Neural crest cell (in vitro differentiated cells): ENCODE results near the gene VPS39. TPM values are rescaled to one million over a fixed set of nuclear protein-coding genes. Genes with fewer than 3 reads are reported as not detected.

ENCODE experiments used
- DNase-seq: peaks from one replicate; pipeline ENCODE4 v3.0.0; 2021; ENCODE audit warnings: low read depth, mixed read lengths, low spot score
- H3K27ac Mint-ChIP-seq: one replicate; pipeline ENCODE4 v1.8.0; 2021; ENCODE audit warnings: mild to moderate bottlenecking, mixed read lengths; ENCODE audit not compliant: unreplicated experiment
- H3K27me3 Mint-ChIP-seq: 2 replicates; pipeline ENCODE4 v1.8.0; 2021; ENCODE audit warnings: low read depth, mild to moderate bottlenecking, mixed read lengths
- H3K36me3 Mint-ChIP-seq: 2 replicates; pipeline ENCODE4 v1.8.0; 2021; ENCODE audit warnings: low read depth, mild to moderate bottlenecking, mixed read lengths
- H3K4me1 Mint-ChIP-seq: 2 replicates; pipeline ENCODE4 v1.8.0; 2021; ENCODE audit warnings: mixed read lengths
- H3K4me3 Mint-ChIP-seq: one replicate; pipeline ENCODE4 v1.8.0; 2021; ENCODE audit warnings: mild to moderate bottlenecking, mixed read lengths
- H3K9me3 Mint-ChIP-seq: 2 replicates; pipeline ENCODE4 v1.8.0; 2021; ENCODE audit warnings: mixed read lengths
- CTCF ChIP-seq: fragments of 200-600 bp; sonication (generic); conservative IDR thresholded peaks from 2 replicates; pipeline ENCODE4 v1.5.0; 2021; ENCODE audit warnings: antibody characterized with exemption, mild to moderate bottlenecking
- total RNA-seq: library from RNA; stranded (reverse); gene quantifications from 2 replicates; pipeline ENCODE4 v1.2.1, GENCODE V29; 2021

The VPS39 gene
- total RNA-seq, 1 donor from 2014 or later, result 56.9 TPM

- no peak for TF ChIP-seq CTCF
- H3K36me3 Mint-ChIP-seq, result peaks cover 7% of the 10 kb centered on the region
These were observed 41.7 kb downstream of the VPS39 start for GRCh38 chr15:42166225-42166940.

DNA sequence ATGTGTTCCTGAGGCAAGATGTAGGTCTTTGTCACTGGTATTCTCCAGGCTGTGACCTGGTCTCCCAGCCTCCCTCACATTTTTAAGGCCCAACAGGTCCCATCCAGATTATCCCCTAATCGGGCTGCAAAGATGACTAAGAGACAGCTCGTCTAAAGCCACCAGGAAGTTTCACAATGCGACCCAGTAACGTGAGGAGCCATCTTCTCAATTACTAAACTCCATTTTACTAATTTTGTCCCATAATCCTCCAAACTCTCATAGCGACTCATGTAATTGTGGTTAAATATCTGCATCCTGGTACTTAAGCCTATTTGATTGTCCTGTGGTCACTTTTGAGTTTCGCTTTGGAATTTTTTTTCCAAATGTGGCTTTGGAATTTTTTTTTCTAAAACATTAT is 43.0 kb downstream of the VPS39 start:
- H3K4me3 Mint-ChIP-seq, result no peak overlapping the region
- H3K4me1 Mint-ChIP-seq, result no peaks in the 10 kb centered on the region
- no peak for DNase-seq
- TF ChIP-seq CTCF, result no peak
- peaks cover 7% of the 10 kb centered on the region for H3K36me3 Mint-ChIP-seq
- no peak overlapping the region for H3K27ac Mint-ChIP-seq
- H3K27me3 Mint-ChIP-seq, result no peaks in the 10 kb centered on the region
- no peaks in the 10 kb centered on the region for H3K9me3 Mint-ChIP-seq

More at GRCh38 chr15:42166225-42166940, 41.7 kb downstream of the VPS39 start:
- Mint-ChIP-seq H3K9me3 (no peaks in the 10 kb centered on the region), H3K4me3 (no peak overlapping the region), H3K27ac (no peak overlapping the region), H3K4me1 (no peaks in the 10 kb centered on the region), H3K27me3 (no peaks in the 10 kb centered on the region)
- no peak for DNase-seq

DNA sequence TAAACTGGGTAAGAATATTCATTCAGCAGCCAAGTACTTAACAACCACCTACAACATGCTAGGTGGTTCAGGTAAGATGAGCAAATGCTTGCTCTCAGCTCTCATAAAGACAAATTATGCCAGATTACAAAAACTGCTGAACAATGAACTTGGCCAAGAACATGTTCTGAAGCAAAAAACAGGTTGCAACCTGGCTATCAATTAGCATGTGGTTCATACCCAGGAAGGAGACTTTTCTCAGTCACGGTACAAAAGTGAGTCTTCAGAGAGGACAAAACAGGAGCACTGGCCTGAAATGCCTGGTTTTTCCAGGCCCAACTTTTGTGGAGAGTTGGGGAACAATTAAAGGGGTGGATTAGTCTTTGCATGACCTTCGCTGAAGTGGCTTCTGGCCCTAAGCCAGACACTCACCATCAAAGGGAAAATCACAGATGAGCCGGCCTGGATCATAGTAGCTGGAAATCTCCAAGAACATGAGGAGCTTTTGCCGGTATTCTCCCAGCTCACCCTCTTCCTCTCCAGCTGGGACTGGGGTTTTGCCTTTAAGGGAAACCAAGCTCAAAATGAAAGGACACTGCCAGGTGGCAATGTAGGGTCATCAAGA is 44.1 kb downstream of the VPS39 start:
- peaks cover 7% of the 10 kb centered on the region for H3K36me3 Mint-ChIP-seq
- no peak overlapping the region for H3K27ac Mint-ChIP-seq
- no peaks in the 10 kb centered on the region for H3K9me3 Mint-ChIP-seq
- no peak overlapping the region for H3K4me3 Mint-ChIP-seq
- H3K27me3 Mint-ChIP-seq, result no peaks in the 10 kb centered on the region
- DNase-seq, result no peak
- TF ChIP-seq CTCF, result no peak
- H3K4me1 Mint-ChIP-seq, result no peaks in the 10 kb centered on the region

GRCh38 chr15:42163291-42163690 is 44.8 kb downstream of the VPS39 start:
- no peak overlapping the region for H3K4me3 Mint-ChIP-seq
- no peak for DNase-seq
- H3K36me3 Mint-ChIP-seq, result peaks cover 9% of the 10 kb centered on the region
- no peaks in the 10 kb centered on the region for H3K4me1 Mint-ChIP-seq
- H3K27ac Mint-ChIP-seq, result no peak overlapping the region
- TF ChIP-seq CTCF, result no peak
- no peaks in the 10 kb centered on the region for H3K27me3 Mint-ChIP-seq
- no peaks in the 10 kb centered on the region for H3K9me3 Mint-ChIP-seq

DNA sequence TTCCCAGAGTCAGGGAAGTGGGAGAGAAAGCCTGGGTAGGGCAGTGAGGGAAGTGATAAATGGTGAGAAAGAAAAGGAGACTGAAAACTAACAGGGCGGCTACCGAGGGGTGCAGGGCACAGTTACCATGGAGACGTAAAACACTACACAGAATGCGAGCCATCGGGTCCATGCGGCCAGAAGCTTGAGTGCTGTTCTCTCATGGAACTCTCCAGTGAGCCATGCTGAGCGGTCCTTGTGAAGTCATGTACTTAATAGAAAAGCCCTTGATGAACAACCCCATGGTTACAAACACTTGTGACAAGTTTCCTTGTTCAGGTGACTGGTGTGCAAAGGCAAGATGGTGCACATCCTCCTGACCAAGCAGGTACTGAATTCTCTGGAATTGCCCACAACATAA is 48.0 kb downstream of the VPS39 start:
- DNase-seq, result no peak
- no peaks in the 10 kb centered on the region for H3K27me3 Mint-ChIP-seq
- H3K36me3 Mint-ChIP-seq, result peaks cover 5% of the 10 kb centered on the region
- no peak overlapping the region for H3K4me3 Mint-ChIP-seq
- no peaks in the 10 kb centered on the region for H3K4me1 Mint-ChIP-seq
- H3K27ac Mint-ChIP-seq, result no peak overlapping the region
- TF ChIP-seq CTCF, result no peak
- no peaks in the 10 kb centered on the region for H3K9me3 Mint-ChIP-seq
